ENCODE results near the gene BLOC1S5.
A peak's percentile ranks its signal among the peaks of the same experiment; 100 is the strongest.
"Not testable (repeated sequence)": the region's sequence is repeated elsewhere in the genome, so short reads cannot be mapped to it uniquely, and the experiment has no call there.

Gene BLOC1S5

GRCh38 chr6:8060346-8060745 lies 3.8 kb downstream of the BLOC1S5 start:
- H3K27ac ChIP-seq, result no peak overlapping the region
- TF ChIP-seq CTCF (conservative IDR thresholded peaks at IDR 0.05), result no peak

GRCh38 chr6:8059129-8059528 lies 5.1 kb downstream of the BLOC1S5 start:
- 0 out of 2 replicates have a peak, but pooled peaks have one; percentile 18 for TF ChIP-seq CTCF (conservative IDR thresholded peaks at IDR 0.05)
- H3K27ac ChIP-seq, result no peak overlapping the region

- no peak for TF ChIP-seq CTCF (conservative IDR thresholded peaks at IDR 0.05)
- H3K27ac ChIP-seq, result no peak overlapping the region
These were observed 6.4 kb downstream of the BLOC1S5 start for GRCh38 chr6:8057793-8058192.

GRCh38 chr6:8057263-8057662 lies 6.9 kb downstream of the BLOC1S5 start:
- H3K27ac ChIP-seq, result no peak overlapping the region
- no peak for TF ChIP-seq CTCF (conservative IDR thresholded peaks at IDR 0.05)

GRCh38 chr6:8054276-8054675 lies 9.9 kb downstream of the BLOC1S5 start:
- H3K27ac ChIP-seq, result no peak overlapping the region
- no peak for TF ChIP-seq CTCF (conservative IDR thresholded peaks at IDR 0.05)

GRCh38 chr6:8047541-8048292 lies 16.5 kb downstream of the BLOC1S5 start:
- no peak for TF ChIP-seq CTCF (conservative IDR thresholded peaks at IDR 0.05)
- H3K27ac ChIP-seq, result no peak overlapping the region

GRCh38 chr6:8045769-8046168 lies 18.4 kb downstream of the BLOC1S5 start:
- H3K27ac ChIP-seq, result not testable (repeated sequence)

- no peak for TF ChIP-seq CTCF (conservative IDR thresholded peaks at IDR 0.05)
- no peak overlapping the region for H3K27ac ChIP-seq
These were observed 21.0 kb downstream of the BLOC1S5 start for GRCh38 chr6:8043221-8043620.
